COLO668 (cell line): ENCODE measurements around the gene HAGH.

ENCODE experiments used
- DNase-seq: peaks from one replicate; lab custom pipeline; 2025; ENCODE audit not compliant: unreplicated experiment; lab: John Stamatoyannopoulos, UW

The HAGH gene

DNA sequence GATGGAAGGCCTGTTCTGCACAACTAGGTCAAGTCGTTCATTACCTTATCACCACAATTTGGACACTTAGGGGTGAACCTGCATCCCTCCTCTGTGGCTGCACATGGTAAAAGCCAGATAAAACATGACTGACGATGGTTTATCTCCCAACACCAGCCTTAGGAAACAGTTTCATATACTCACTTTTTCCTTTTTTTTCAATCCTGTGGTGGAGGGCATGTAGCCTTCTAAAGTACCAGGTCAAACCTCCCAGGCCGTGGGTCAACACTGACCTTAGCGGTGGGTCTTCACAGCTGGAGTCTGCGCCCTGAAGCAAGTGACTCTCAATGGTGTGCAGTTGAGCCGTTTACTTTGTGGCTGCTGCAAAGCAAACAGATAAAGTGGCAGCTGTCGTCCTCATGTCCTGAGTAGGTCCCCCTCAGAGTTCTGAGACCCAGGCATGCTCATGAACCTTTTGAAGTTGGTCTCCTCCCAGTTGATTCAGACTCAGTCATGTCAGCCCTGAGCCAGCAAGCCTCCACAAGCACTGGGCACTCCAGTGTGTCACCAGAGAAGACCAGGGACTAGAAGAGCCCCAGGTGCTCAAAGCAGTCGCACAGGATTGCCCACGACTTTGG, 6.3 kb upstream of the HAGH start:
- peak; percentile 46 for DNase-seq

DNA sequence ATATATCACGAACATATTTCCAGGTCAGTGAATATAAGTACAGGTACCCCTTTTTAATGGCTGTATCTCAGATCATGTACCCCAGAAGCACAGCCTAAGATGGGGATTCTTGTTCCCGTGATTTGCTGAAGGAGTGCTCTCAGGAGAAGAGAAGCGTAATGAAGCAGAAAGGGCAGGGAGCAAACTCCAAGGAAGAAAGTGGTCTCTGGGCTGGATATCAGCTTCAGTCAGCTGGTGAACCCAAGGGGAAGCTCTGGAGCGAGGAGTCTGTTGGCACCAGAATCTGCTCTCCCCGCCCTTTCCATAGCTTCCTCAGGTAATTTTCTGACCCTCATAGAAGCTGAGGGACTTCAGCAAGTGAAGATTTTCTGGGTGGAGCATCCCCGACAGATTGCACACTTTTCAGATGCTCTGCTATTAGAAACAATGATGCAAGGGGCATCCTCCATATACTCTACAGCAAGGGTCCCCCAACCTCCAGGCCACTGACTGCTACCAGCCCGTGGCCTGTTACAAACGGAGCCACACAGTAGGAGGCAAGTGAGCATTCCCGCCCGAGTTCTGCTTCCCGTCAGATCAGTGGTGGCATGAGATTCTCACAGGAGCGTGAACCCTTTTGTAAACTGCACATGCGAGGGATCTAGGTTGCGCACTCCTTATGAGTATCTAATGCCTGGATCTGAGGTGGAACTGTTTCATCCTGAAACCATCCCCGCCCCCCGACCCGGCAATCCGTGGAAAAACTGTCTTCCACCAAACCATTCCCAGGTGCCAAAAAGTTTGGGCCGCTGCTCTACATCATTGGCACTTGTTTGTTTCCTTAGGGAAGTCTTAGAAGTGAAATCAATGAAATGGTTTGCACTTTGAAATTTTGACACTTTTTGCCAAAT, 4.8 kb upstream of the HAGH start:
- no peak for DNase-seq

DNA sequence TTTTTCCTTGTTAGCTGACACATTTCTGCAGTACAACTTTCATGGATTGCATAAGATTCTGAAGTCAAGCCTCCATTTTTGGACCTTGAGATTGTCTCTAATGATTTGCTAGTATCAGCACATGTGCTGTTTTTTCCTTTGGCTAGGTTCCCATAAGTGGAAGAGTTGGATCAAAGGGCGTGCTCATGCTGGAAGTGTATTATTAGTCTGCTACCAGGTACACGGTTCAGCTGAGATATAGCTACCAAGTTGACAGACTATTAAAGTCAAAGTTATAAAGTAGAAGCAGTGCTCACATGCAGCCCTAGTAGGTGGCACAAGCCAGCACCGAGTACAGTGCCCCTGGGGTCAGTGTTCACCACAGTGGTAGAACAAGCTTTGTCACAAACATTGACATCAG, 3.6 kb upstream of the HAGH start:
- DNase-seq: no peak

DNA sequence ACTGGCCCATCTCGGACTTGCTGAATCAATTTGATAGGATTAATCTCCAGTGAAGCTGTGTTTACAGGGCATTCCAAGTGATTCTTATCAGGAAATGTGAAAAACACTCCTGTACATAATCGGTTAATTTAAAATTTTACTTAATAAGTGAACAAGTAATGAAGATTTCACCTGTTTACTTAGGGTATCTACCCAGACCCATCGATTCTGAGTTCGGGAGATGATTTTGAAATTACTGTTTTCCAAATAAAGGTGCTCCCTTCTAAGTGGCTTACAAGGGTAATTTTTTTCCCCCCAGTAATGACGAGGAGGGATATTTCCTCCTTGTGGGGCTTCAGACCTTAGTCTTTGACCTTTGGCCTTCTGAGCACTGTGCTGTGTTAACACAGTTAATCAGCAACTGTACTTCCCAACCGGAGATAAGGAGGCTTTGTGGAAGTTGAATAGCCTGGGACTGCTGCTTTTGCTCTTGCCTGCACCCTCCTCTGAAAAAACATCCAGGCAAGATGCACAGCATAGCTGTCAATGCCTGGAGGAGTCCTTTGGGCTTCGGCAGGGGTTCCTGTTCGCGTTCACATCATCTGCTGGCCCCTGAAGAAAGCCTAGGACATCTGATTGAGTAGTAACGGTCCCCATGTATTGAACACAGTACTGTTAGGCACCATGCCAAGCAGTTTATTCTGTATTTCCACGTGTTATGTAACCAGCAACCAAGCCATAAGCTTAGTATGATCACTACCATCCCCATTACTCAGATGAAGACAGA, 2.2 kb upstream of the HAGH start:
- no peak for DNase-seq

DNA sequence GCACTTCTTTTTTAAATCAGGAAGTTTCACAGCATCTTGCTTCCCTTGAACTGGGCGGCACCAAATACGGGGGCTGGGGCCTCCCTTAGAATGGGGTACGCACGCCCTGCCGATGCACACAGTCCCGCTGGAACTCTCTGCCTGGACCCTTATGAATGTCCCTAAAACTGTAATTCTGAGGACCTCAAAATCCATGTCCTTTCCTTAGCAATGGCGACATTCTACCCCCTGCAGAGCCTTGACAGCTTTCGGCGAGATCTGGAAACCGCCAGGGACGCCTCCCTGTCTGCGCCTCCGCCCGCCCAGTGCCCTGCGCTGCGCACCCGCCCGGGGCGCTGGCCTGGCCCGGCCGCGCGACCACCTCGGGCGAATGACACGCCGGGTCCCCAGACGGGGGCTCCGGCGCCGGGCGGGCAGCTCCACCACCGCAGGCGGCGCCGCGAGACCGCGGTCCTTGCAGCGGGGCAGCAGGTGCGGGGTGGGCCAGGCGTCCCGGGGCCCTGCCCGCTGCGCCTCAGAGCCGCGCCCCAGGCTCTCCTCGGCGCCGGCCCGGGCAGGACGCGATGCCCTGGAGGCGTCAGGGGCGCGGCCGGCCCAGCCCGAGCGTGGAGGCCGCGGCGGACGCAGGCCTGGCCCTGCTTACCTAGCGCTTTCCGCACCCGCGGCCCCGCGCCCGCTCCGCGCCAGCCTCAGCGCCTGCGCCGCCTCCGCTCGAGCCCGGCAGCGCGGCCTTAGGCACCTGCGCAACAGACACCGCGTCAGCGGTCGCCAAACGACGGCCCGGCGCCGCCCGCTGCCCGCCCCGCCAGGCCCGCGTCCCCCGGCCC, 548 bp downstream of the HAGH start:
- peak; percentile 83 for DNase-seq

DNA sequence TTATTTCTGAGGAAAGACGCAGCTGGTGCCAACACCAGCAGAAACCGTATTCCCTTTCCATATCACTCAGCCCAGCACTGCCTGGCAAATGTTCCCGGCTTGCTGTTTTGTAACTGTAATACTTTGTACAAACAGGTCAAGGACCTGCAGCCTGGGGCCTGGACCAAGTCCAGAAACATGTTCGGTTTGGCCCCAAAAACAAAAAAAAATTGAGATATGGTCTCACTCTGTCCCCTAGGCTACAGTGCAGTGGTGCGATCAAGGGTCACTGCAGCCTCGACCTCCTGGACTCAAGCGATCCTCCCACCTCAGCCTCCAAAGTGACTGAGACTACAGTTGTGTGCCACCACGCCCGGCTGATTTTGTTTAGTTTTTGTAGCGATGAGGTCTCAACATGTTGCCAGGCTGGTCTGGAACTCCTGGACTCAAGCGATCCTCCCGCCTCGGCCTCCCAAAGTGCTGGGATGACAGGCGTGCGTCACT, 1.2 kb downstream of the HAGH start:
- DNase-seq: no peak

DNA sequence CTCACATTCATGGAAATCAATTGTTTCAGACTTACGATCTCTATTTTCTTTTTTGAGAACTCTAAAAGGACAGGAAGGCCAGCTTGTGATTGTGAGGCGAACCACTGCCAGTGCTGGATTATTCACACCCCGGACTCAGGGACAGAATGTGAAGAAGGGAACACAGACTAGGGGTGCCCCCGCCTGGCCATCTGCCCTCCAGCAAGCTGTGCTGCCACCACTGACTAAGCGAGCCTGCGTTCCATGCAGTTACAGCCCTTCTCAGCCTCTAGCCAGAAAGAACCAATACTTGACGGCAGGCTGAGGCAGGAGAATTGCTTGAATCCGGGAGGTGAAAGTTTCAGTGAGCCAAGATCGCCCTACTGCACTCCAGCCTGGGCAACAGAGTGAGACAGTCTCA, 2.8 kb downstream of the HAGH start:
- DNase-seq: peak; percentile 35

DNA sequence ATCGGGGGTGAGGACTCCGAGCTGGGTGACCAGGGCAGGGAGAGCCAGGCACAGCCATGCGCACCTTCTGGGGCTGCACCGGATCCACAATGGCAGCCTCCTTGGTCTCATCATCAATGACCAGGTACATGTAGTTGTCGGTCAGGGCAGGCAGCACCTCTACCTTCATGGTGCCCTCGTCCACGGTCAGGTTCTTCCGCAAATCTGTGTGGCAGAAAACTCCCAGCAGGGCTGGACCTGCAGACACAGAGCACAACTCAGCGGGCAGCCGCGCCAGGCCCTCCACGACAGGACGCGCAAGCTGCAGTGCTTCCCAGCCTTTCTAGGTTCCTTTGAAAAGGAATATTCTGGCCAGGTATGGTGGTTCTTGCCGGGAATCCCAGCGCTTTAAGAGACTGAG, 3.8 kb downstream of the HAGH start:
- no peak for DNase-seq

DNA sequence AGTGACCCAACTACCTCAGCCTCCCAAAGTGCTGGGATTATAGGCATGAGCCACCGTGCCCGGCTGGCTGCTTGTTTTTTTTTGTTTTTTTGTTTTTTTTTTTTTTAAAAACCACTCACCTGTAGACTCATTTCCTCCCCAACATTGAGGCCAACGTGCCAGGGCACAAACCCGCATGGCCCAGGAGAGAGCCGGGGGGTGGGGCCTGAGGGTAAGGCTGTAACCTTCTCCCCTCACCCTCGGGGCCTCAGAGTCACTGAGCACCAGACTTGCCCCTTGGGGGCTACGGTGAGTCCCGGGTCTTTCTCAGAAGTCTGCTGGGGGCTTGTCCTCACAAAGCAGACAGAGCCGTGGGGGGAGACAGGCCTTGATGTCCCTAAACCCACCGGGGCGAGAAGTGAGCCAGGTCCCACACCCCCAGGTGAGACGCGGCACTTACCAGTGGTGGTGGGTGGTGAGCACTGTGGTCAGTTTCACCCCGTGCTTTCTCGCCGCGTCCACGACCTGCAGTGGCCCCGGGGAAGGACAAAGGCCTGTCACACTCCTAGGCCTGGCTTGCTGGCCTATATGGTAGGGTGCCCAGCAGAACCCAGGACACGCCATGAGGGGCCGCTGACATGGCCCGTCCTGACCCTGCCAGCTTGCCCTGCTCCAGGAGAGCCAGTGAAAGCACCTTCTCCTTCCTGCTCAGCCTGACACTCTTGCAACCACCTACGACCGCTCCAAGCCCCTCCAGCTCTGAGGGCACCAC, 4.6 kb downstream of the HAGH start:
- DNase-seq: no peak

DNA sequence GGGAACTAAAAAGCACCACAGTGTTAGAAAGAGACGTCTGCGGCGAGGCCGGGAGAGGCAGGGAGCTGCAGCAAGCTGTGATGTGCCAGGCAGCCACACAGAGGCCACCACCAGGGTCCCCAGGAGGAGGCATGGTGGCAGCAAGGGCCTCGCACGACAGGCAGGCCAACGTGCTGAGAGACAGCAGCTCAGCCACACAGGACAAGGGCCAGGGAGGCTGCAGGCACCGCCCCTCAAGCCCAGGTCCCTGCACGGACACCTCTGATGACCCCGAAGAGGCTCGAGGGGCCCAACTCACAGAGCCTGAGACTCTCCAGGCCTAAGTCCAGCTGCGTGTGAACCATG, 5.7 kb downstream of the HAGH start:
- no peak for DNase-seq

DNA sequence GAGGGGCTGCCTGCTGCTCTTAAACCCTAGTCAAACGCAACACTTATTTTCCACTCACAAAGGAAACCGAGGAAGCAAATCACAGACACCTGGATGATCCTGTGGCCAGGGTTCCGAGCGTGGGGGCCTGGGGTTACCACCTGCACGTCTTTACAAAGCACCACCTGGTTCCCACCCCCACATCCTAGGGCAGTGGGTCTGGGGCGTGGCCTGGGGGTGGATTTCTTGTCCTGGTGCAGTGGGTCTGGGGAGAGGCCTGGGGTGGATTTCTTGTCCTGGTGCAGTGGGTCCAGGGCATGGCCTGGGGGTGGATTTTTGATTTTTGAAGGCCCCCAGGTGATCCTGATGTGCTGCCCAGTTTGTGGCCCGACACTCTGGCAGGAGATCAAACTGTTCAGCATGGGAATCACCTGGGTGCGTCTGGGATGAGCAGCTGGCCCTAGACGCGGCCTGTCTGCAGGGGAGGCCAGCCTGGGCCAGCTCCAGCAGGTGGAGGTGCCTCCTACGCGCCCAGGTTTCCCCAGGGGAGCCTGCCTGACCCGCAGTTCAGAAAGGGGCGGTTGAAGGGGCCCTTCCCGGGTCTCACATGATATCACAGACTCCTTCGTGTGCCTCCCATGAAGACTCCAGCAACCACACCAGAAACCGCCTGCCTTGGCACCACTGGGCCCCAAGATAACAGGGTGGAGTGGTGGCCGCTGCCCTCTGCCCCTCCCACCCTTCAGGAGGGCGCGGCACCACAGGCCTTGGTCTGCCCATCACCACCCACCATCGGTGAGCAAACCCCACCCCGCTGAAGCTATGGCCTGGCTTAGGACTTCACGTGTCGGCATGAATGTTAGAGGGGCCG, 6.3 kb downstream of the HAGH start:
- no peak for DNase-seq

DNA sequence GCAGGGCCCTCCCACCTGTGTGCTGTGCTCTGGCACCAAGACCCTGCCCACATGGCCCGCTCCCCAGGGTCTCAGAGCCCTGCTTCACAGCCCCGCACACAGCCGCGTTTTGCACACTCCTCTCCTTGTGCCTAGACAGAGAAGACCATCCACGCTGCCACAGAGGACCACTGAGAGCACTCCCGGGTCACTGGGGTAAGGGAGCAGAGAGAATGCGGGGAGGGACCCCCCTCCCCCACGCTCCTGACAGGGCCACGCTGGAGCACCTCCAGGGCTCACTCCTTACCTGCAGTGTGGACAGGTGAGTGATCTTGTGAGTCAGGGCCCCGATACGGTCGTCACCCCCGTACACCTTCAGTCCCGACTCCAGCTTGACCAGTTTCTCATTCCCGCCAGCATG, 7.0 kb downstream of the HAGH start:
- no peak for DNase-seq

DNA sequence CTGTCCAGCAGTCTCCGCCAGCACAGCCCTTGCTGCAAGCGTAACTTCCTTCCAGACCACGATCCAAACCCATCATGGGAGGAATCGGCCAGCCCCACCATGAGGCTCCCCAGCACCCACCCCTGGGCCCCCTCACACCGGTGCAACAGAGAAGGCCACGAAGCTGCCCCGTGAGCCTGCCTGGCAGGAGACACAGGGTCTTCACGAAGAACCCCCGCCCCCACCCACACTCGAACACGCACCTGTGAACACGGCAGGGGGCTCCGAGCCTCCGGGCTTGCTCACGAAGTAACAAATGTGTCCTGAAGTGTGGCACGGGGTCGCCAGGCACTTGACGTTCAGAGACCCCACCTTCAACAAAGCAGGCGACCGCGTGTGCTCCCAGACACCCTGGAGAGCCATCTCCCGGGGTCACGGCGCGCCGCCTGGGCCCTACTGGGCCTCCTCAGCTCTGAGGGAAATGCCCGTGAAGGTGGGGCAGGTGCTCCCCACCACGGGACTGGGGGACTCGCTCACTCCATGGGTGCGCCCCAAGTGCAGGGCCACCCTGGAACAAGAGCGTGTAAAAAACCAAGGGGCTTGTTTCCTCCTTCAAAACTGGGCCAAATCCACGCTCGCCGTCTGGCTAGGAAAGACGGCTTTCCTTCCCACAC, 7.6 kb downstream of the HAGH start:
- DNase-seq: no peak

DNA sequence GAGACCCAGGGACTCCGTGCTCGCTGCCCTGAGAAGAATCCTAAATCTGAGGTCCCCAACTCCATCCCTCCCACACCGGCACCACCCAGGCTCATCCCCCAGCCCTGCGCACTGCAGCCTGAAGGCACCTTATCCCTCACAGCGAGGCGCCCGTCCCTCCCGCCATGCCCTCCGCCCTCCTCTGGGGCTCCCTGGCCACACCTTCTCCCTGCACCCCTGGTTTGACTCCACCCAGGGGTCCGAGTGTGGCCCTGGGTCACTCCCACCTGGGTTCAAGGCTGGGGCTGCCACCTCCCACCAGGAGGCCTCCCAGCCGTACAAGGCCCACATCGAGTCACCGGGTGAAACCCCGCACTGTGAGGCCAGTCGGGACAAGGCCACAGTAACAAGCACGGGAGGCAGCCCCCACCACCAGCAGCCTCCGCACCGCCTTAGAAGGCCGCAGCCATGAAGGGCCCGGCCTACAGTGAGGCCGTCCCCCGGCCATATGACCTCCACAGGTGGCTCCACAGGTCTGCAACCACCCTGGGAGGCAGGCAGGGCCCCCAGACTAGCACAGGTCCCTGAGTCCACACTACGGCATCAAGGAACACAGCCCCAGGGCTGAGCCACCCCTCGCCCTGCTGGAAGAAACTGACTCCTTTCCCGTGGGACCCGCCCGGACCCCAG, 8.3 kb downstream of the HAGH start:
- DNase-seq: no peak

DNA sequence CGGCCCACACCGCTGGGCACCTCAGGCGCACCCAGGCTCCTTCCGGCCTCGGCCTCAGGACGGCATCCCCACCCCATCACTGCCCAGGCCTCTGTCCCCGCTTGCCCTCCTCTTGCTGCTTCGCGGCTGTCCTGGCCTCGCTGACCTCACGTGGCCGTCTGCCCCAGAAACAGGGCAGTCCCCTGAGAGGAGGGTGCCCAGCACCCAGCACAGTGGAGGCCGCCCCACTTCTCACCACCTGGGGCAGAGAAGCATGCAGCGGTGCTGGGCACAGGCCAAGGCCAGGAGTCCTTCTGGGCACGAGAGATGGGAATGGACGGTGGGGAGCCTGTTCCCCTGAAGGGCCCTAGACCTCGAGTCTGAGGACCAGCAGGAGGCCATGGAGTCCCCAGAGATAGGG, 8.9 kb downstream of the HAGH start:
- no peak for DNase-seq

DNA sequence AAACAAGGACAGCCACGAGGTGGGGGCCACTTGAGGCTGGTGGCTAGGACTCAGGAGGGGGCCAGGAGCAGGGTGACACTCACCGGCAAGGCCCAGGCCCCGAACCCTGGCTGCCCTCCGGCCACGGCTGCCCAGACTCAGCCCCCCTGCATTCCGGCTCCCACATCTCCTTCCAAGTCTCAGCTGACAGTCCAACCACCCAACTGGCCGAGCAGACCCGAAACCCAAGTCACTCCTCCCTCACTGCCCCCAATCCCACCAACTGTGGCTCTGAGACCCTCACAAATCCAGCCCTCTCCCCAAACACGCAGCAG, 9.4 kb downstream of the HAGH start:
- DNase-seq: no peak

DNA sequence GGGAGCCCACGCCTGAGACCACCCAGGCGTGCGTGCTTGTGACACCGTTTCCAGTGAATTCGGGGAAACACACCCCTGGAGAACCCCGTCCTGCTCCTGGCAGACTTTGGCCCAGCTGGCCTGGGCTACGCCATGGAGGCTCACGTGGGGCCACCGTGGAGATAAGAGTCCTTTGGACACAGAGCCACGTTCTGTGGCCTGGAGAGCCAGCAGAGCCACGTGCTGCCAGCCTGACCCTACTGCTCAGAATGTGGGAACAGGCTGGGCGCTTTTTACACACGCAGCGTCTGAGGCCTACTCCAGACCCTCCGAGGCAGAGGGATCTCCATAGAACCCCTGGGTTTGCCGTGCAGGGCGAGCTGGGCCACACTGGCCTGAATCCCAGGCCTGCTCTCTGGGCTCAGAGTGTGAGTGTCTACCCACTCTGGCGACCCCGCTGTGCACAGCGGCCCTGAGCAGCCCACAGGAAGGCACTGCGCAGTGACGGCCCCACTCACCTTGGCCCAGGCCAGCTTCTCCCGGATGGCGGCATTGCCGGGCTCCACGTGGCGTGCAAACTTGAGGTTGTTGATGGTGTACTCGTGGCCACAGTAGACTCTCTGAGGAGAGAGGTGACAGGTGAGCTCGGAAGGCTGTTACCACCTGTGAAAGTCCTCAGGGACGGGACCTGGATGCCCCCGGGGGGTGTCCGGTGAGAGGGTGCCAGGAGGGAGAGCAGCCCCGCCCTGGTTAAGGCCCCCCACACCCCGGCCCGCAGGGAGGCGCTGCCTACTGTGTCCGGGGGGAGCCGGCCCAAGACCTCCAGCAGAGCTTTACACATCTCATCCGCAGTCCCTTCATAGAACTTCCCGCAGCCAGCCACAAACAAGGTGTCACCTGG, 10.0 kb downstream of the HAGH start:
- no peak for DNase-seq

DNA sequence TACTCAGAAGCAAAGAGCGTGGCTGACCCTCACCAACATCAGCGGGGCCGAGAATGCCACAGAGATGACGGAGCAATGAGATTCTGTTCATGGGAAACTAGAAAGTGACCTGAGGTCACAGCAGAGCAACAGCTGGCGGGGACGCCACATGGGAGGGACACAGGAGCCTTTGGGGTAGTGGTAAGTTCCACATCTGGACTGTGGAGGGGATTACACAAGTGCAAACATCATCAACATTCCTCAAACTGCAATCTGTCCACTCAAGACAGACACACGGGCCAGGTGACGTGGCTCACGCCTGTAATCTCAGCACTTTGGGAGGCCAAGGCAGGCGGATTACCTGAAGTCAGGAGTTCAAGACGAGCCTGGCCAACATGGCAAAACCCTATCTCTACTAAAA, 11.2 kb downstream of the HAGH start:
- no peak for DNase-seq
